ENCODE measurements around the gene CHD6. TPM values are rescaled to one million over a fixed set of nuclear protein-coding genes. Genes with fewer than 3 reads are reported as not detected.

Gene CHD6
- total and polyA plus RNA-seq, 3 donors from 2014 or later, result 21.3 to 73.9 (median 71.5) TPM

GRCh38 chr20:41567615-41568014, 50.6 kb downstream of the CHD6 start:
- Histone ChIP-seq H3K4me1 (no peaks in the 10 kb centered on the region), H3K36me3 (ENCODE audit: low read depth, missing control alignments) (no peaks in the 10 kb centered on the region), H3K4me3 (no peak overlapping the region), H3K27ac (no peak overlapping the region), H3K27me3 (no peaks in the 10 kb centered on the region), H3K9me3 (no peaks in the 10 kb centered on the region)
- no peak for DNase-seq
- intact Hi-C loops (cut with DNase I; ENCODE audit: low total_unique reads), result no loop called here
- TF ChIP-seq, protein P1, sequence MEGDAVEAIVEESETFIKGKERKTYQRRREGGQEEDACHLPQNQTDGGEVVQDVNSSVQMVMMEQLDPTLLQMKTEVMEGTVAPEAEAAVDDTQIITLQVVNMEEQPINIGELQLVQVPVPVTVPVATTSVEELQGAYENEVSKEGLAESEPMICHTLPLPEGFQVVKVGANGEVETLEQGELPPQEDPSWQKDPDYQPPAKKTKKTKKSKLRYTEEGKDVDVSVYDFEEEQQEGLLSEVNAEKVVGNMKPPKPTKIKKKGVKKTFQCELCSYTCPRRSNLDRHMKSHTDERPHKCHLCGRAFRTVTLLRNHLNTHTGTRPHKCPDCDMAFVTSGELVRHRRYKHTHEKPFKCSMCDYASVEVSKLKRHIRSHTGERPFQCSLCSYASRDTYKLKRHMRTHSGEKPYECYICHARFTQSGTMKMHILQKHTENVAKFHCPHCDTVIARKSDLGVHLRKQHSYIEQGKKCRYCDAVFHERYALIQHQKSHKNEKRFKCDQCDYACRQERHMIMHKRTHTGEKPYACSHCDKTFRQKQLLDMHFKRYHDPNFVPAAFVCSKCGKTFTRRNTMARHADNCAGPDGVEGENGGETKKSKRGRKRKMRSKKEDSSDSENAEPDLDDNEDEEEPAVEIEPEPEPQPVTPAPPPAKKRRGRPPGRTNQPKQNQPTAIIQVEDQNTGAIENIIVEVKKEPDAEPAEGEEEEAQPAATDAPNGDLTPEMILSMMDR (IDR thresholded peaks at IDR 0.05), result no peak
- TF ChIP-seq POLR2A (IDR thresholded peaks at IDR 0.05), result no peak
- WGBS, 2 donors, result 79 to 82% methylated on average over 2 of the region's 2 CpGs

GRCh38 chr20:41566896-41567527, 51.2 kb downstream of the CHD6 start:
- TF ChIP-seq POLR2A (IDR thresholded peaks at IDR 0.05), result no peak
- TF ChIP-seq, protein P1 (IDR thresholded peaks at IDR 0.05), result no peak
- H3K27ac ChIP-seq, result no peak overlapping the region
- no peak overlapping the region for H3K4me3 ChIP-seq
- no peaks in the 10 kb centered on the region for H3K36me3 ChIP-seq (ENCODE audit: low read depth, missing control alignments)
- no peaks in the 10 kb centered on the region for H3K9me3 ChIP-seq
- DNase-seq, result no peak
- 89 to 95% methylated on average over 3 of the region's 3 CpGs for WGBS, 2 donors
- no peaks in the 10 kb centered on the region for H3K27me3 ChIP-seq
- intact Hi-C loops (cut with DNase I; ENCODE audit: low total_unique reads), result no loop called here
- H3K4me1 ChIP-seq, result no peaks in the 10 kb centered on the region

- H3K4me3 ChIP-seq, result no peak overlapping the region
- H3K9me3 ChIP-seq, result no peaks in the 10 kb centered on the region
- H3K27ac ChIP-seq, result no peak overlapping the region
- H3K36me3 ChIP-seq (ENCODE audit: low read depth, missing control alignments), result no peaks in the 10 kb centered on the region
- no peak for DNase-seq
- no peak for TF ChIP-seq POLR2A (IDR thresholded peaks at IDR 0.05)
- TF ChIP-seq, protein P1 (IDR thresholded peaks at IDR 0.05), result no peak
- WGBS, 2 donors, result 79 to 98% methylated on average over 1 of the region's 1 CpG
- H3K4me1 ChIP-seq, result no peaks in the 10 kb centered on the region
- intact Hi-C loops (cut with DNase I; ENCODE audit: low total_unique reads), result no loop called here
- H3K27me3 ChIP-seq, result no peaks in the 10 kb centered on the region
Measured at GRCh38 chr20:41563087-41563486, 55.1 kb downstream of the CHD6 start.

DNA sequence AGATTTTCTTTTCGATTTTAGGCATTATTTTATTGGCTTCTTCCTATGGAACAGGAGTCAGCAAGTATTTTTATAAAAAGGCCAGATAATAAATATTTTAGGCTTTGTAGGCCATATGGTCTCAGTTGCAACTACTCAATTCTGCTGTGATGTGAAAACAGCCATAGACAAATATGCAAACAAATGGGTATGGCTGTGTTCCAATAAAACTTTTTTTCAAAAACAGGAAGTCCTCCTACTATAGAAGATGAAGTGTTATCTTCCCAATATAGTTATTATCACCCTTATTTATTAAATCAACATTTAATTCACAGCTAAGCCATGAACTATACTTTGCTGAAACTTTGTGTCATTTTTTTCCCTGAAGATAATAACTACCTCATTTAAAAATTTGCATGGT, 57.2 kb downstream of the CHD6 start:
- Histone ChIP-seq H3K36me3 (ENCODE audit: low read depth, missing control alignments) (no peaks in the 10 kb centered on the region), H3K27ac (no peak overlapping the region), H3K4me1 (no peaks in the 10 kb centered on the region), H3K4me3 (no peak overlapping the region), H3K9me3 (no peaks in the 10 kb centered on the region), H3K27me3 (no peaks in the 10 kb centered on the region)
- no peak for TF ChIP-seq POLR2A (IDR thresholded peaks at IDR 0.05)
- TF ChIP-seq, protein P1 (IDR thresholded peaks at IDR 0.05), result no peak
- DNase-seq, result no peak
- intact Hi-C loops (cut with DNase I; ENCODE audit: low total_unique reads), result no loop called here
- WGBS, 2 donors, result 86 to 88% methylated on average over 1 of the region's 1 CpG

DNA sequence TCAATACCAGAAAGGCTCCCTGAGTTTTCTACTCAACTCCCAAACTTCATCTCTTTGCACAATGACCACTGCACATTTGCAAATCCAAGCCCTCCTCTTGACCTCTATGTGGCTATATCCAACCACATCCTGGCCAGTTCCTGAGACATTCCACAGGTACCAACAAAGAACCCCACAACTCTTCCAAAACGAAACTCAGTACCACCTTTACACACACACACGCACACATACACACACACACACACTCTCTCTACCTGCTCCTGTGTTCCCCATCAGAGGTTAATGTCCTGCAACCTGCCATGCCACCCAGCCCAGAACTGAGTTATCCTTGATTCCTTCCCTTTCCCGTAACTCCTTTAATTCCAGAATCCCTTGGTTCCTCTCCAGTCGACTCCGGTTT, 58.5 kb downstream of the CHD6 start:
- H3K4me1 ChIP-seq, result no peaks in the 10 kb centered on the region
- no peak overlapping the region for H3K27ac ChIP-seq
- no peak overlapping the region for H3K4me3 ChIP-seq
- H3K27me3 ChIP-seq, result no peaks in the 10 kb centered on the region
- DNase-seq, result no peak
- H3K36me3 ChIP-seq (ENCODE audit: low read depth, missing control alignments), result no peaks in the 10 kb centered on the region
- intact Hi-C loops (cut with DNase I; ENCODE audit: low total_unique reads), result no loop called here
- H3K9me3 ChIP-seq, result no peaks in the 10 kb centered on the region
- TF ChIP-seq POLR2A (IDR thresholded peaks at IDR 0.05), result no peak
- TF ChIP-seq, protein P1 (IDR thresholded peaks at IDR 0.05), result no peak
- WGBS, 2 donors, result 93% methylated on average over 5 of the region's 5 CpGs

Data from testis (tissue), 3 donors.